ENCODE measurements around the gene TRIM10. TPM values are rescaled to one million over a fixed set of nuclear protein-coding genes. Genes with fewer than 3 reads are reported as not detected.

Gene TRIM10
- total RNA-seq, 1 experiment from 2014 or later = 0.95 TPM

GRCh38 chr6:30157999-30158398 is 3.0 kb downstream of the TRIM10 start:
- no peak overlapping the region for H3K27ac Mint-ChIP-seq (ENCODE audit: unreplicated experiment)
- intact Hi-C loops (cut with micrococcal nuclease; ENCODE audit: unreplicated experiment) = no loop called here
- BruUV-seq (replicated peaks) = no TSS peak
- no peaks in the 10 kb centered on the region for H3K9me3 Mint-ChIP-seq (ENCODE audit: unreplicated experiment)
- POLR2A ChIA-PET = no interaction called here
- H3K4me1 Mint-ChIP-seq (ENCODE audit: low read depth, unreplicated experiment) = peaks cover 7% of the 10 kb centered on the region
- no peaks in the 10 kb centered on the region for H3K36me3 Mint-ChIP-seq (ENCODE audit: insufficient read depth, unreplicated experiment)
- H3K9me3 ChIP-seq = no peaks in the 10 kb centered on the region
- CTCF ChIA-PET = no interaction called here
- H3K27me3 Mint-ChIP-seq (ENCODE audit: insufficient read depth, unreplicated experiment) = no peaks in the 10 kb centered on the region
- TF ChIP-seq, protein P1, sequence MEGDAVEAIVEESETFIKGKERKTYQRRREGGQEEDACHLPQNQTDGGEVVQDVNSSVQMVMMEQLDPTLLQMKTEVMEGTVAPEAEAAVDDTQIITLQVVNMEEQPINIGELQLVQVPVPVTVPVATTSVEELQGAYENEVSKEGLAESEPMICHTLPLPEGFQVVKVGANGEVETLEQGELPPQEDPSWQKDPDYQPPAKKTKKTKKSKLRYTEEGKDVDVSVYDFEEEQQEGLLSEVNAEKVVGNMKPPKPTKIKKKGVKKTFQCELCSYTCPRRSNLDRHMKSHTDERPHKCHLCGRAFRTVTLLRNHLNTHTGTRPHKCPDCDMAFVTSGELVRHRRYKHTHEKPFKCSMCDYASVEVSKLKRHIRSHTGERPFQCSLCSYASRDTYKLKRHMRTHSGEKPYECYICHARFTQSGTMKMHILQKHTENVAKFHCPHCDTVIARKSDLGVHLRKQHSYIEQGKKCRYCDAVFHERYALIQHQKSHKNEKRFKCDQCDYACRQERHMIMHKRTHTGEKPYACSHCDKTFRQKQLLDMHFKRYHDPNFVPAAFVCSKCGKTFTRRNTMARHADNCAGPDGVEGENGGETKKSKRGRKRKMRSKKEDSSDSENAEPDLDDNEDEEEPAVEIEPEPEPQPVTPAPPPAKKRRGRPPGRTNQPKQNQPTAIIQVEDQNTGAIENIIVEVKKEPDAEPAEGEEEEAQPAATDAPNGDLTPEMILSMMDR (IDR thresholded peaks at IDR 0.05; ENCODE audit: insufficient read depth in 1 of 2, low read depth in 1 of 2, low read length in 1 of 2, severe bottlenecking in 1 of 2, unreplicated experiment in 1 of 2) = no peak
- no peaks in the 10 kb centered on the region; the same call in 1 of the 2 replicates for H3K4me1 ChIP-seq
- H3K4me3 Mint-ChIP-seq (ENCODE audit: unreplicated experiment) = no peak overlapping the region
- no peaks in the 10 kb centered on the region for H3K27me3 ChIP-seq (replicated peaks; ENCODE audit: control insufficient read depth, insufficient read depth, low read length)
- no peak overlapping the region for H3K4me3 ChIP-seq (ENCODE audit: low read depth, low read length)
- no peak for DNase-seq
- no peaks in the 10 kb centered on the region for H3K36me3 ChIP-seq (ENCODE audit: control insufficient read depth, insufficient read depth, low read length)

DNA sequence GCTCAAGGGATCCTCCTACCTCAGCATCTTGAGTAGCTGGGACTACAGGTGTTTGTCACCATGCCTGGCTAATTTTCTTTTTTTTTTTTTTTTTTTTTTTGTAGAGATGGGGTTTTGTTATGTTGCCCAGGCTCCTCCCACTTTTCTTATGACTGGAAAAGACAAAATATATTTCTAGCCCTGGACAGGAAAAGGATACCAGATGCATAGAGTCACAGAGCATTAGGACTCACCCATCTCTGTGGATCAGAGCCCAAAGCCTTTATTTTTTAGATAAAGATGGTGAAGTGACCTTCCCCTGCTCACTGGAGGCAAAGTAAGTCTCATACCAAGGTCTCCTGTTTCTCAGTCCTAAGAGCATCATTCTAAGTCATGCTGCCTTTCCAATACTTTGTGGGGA is 3.4 kb downstream of the TRIM10 start:
- H3K4me3 Mint-ChIP-seq (ENCODE audit: unreplicated experiment) = no peak overlapping the region
- H3K27ac Mint-ChIP-seq (ENCODE audit: unreplicated experiment) = no peak overlapping the region
- TF ChIP-seq, protein P1 (IDR thresholded peaks at IDR 0.05; ENCODE audit: insufficient read depth in 1 of 2, low read depth in 1 of 2, low read length in 1 of 2, severe bottlenecking in 1 of 2, unreplicated experiment in 1 of 2) = no peak
- intact Hi-C loops (cut with micrococcal nuclease; ENCODE audit: unreplicated experiment) = no loop called here
- H3K4me1 ChIP-seq = no peaks in the 10 kb centered on the region; the same call in 1 of the 2 replicates
- no peaks in the 10 kb centered on the region for H3K9me3 ChIP-seq
- no peaks in the 10 kb centered on the region for H3K27me3 ChIP-seq (replicated peaks; ENCODE audit: control insufficient read depth, insufficient read depth, low read length)
- no peaks in the 10 kb centered on the region for H3K27me3 Mint-ChIP-seq (ENCODE audit: insufficient read depth, unreplicated experiment)
- POLR2A ChIA-PET = no interaction called here
- H3K36me3 ChIP-seq (ENCODE audit: control insufficient read depth, insufficient read depth, low read length) = no peaks in the 10 kb centered on the region
- BruUV-seq (replicated peaks) = no TSS peak
- H3K4me3 ChIP-seq (ENCODE audit: low read depth, low read length) = no peak overlapping the region
- no peaks in the 10 kb centered on the region for H3K9me3 Mint-ChIP-seq (ENCODE audit: unreplicated experiment)
- H3K36me3 Mint-ChIP-seq (ENCODE audit: insufficient read depth, unreplicated experiment) = no peaks in the 10 kb centered on the region
- CTCF ChIA-PET = no interaction called here
- DNase-seq = no peak
- peaks cover 7% of the 10 kb centered on the region for H3K4me1 Mint-ChIP-seq (ENCODE audit: low read depth, unreplicated experiment)

DNA sequence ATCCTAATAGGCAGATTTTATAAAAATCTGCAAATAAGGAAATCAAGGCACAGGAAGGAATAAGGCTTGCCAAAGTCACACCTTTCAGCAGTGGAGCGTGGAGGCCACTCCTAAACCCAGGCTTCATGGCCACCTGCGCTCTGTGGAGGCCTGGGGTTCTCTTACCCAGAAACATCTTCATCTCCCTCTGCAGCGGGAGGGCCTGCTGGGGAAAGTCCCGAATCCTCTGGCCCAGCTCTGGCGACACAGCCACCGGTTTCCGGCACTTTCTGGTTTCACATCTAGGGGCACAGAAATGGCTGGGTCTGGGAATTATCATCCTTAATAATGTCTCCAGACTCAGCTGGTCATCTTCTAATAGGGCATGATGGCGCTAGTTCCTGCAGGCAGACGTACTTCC is 4.2 kb downstream of the TRIM10 start:
- intact Hi-C loops (cut with micrococcal nuclease; ENCODE audit: unreplicated experiment) = no loop called here

More for the DNA sequence above, 4.2 kb downstream of the TRIM10 start:
- H3K9me3 ChIP-seq = no peaks in the 10 kb centered on the region
- CTCF ChIA-PET = no interaction called here
- BruUV-seq (replicated peaks) = no TSS peak
- no peak for DNase-seq
- Mint-ChIP-seq H3K9me3 (ENCODE audit: unreplicated experiment) (no peaks in the 10 kb centered on the region), H3K27me3 (ENCODE audit: insufficient read depth, unreplicated experiment) (no peaks in the 10 kb centered on the region), H3K27ac (ENCODE audit: unreplicated experiment) (no peak overlapping the region), H3K4me3 (ENCODE audit: unreplicated experiment) (no peak overlapping the region), H3K4me1 (ENCODE audit: low read depth, unreplicated experiment) (no peaks in the 10 kb centered on the region), H3K36me3 (ENCODE audit: insufficient read depth, unreplicated experiment) (no peaks in the 10 kb centered on the region)
- no peaks in the 10 kb centered on the region; the same call in 1 of the 2 replicates for H3K4me1 ChIP-seq
- no peaks in the 10 kb centered on the region for H3K36me3 ChIP-seq (ENCODE audit: control insufficient read depth, insufficient read depth, low read length)
- TF ChIP-seq, protein P1 (IDR thresholded peaks at IDR 0.05; ENCODE audit: insufficient read depth in 1 of 2, low read depth in 1 of 2, low read length in 1 of 2, severe bottlenecking in 1 of 2, unreplicated experiment in 1 of 2) = no peak
- POLR2A ChIA-PET = no interaction called here
- no peak overlapping the region for H3K4me3 ChIP-seq (ENCODE audit: low read depth, low read length)
- no peaks in the 10 kb centered on the region for H3K27me3 ChIP-seq (replicated peaks; ENCODE audit: control insufficient read depth, insufficient read depth, low read length)

All from Caco-2 (cell line).